ENCODE results near the gene TJP3.

- TF ChIP-seq POLR2A (IDR thresholded peaks at IDR 0.05; ENCODE audit: low read depth, low read length), result no peak
- TF ChIP-seq POLR2AphosphoS5 (IDR thresholded peaks at IDR 0.05; ENCODE audit: low read depth, low read length), result no peak
- TF ChIP-seq TAF1 (IDR thresholded peaks at IDR 0.05; ENCODE audit: borderline replicate concordance, low read depth, low read length), result no peak
Observed at GRCh38 chr19:3721887-3722442, 13.8 kb downstream of the TJP3 start.

All from GM12892 (cell line).